ENCODE results near the gene NFIC. TPM values are rescaled to one million over a fixed set of nuclear protein-coding genes. Genes with fewer than 3 reads are reported as not detected.
"Not testable (repeated sequence)": the region's sequence is repeated elsewhere in the genome, so short reads cannot be mapped to it uniquely, and the experiment has no call there.

NFIC gene
- total RNA-seq, 2 donors from 2014 or later, result 10.4 to 23.1 TPM

GRCh38 chr19:3415695-3416094, 49.3 kb downstream of the NFIC start:
- H3K36me3 Mint-ChIP-seq, result no peaks in the 10 kb centered on the region
- H3K9me3 Mint-ChIP-seq, result no peaks in the 10 kb centered on the region
- DNase-seq (ENCODE audit: low spot score in 2 of 2), result no peak
- H3K27ac Mint-ChIP-seq, result no peak overlapping the region
- no peak for ATAC-seq

DNA sequence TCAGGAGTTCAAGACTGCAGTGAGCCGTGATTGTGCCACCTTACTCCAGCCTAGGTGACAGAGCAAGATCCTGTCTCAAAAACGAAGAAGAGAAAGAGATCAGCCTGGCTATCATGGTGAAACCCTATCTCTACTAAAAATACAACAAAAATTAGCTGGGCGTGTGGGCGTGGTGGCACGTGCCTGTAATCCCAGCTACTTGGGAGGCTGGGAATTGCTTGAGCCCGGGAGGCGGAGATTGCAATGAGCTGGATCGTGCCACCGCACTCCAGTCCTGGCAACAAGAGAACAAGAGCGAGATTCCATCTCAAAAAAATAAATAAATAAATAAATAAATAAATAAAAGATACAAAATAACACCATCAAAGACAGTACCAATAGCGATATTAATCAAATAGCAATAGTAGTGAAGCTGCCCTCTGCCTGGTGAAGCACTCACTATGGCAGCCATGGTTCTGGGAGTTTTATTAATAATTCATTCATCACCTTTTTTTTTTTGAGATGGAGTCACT, 53.9 kb downstream of the NFIC start:
- H3K9me3 Mint-ChIP-seq, result no peaks in the 10 kb centered on the region
- no peak for DNase-seq (ENCODE audit: low spot score in 2 of 2)
- H3K36me3 Mint-ChIP-seq, result no peaks in the 10 kb centered on the region
- no peak overlapping the region for H3K27ac Mint-ChIP-seq
- no peak for ATAC-seq

DNA sequence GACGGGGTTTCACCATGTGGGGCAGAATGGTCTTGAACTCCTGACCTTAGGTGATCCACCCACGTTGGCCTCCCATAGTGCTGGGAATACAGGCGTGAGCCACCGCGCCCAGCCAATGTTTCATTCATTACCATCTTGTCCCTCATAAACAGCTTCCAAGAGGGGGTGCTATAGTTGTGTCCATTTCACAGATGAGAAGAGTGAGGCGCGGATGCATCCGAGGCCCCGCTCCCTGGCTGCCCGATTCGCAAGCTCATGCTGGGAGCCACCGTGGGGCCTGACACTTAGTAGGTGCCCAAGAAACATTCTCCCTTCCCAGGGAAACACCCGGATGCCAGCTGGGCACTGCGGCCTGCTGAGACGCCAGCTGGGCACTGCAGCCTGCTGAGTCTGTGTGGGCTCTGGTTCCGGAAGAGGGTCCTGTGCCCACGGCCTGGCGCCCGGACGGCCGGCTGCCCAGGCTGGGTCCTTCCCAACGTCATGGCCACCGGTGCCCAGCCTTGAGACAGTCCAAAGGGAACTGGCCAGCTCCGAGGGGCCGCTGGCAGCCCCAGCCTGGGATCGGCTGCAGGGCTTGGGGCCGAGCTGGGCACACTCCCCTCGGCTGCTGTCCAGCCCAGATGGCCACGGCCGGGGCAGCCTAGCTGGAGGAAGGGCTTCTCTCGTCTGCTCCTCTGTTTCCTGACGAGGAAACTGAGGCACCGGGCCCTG, 54.7 kb downstream of the NFIC start:
- Mint-ChIP-seq H3K27ac (no peak overlapping the region), H3K36me3 (no peaks in the 10 kb centered on the region), H3K9me3 (no peaks in the 10 kb centered on the region)
- no peak for ATAC-seq
- DNase-seq (ENCODE audit: low spot score in 2 of 2), result no peak

DNA sequence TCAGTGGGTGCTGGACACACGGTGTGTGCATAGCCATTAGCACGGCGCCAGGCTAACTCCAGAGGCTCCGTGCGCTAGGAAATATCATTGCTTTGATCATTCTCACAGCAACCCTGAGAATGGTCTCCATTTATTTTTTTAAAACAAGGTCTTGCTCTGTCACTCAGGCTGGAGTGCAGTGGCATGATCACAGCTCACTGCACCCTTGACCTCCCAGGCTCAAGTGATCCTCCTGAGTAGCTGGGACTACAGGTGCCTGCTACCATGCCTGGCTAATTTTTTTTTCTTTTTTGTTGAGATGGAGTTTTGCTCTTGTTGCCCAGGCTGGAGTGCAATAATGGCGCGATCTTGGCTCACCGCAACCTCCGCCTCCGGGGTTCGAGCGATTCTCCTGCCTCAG, 55.3 kb downstream of the NFIC start:
- H3K36me3 Mint-ChIP-seq; H3K27ac Mint-ChIP-seq; DNase-seq (ENCODE audit: low spot score in 2 of 2); ATAC-seq; H3K9me3 Mint-ChIP-seq: not testable (repeated sequence)

GRCh38 chr19:3423183-3423829, 56.9 kb downstream of the NFIC start:
- no peak for ATAC-seq

DNA sequence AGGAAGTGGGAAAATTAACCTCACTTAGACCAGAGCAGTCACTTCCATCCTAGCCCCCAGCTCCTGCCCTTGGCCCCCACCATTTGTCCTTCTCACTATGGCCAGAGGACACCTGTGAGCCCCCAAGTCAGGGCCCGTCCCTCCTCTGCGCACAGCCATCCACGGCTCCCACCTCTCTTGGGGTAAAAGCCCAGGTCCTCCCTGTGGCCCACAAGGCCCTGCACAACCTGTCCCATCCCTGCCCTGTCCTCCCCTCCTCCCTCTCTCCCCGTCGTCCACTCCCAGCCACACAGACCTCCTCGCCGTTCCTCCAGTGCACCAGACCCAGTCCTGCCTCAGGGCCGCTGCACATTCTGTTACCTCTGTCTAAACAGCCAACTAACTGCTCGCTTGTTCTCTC, 60.0 kb downstream of the NFIC start:
- Mint-ChIP-seq H3K9me3 (no peaks in the 10 kb centered on the region), H3K36me3 (no peaks in the 10 kb centered on the region), H3K27ac (peak overlapping the region in 1 of 2 donors; percentile 12)
- DNase-seq (ENCODE audit: low spot score in 2 of 2), result no peak
- no peak for ATAC-seq

More at GRCh38 chr19:3423183-3423829, 56.9 kb downstream of the NFIC start:
- DNase-seq (ENCODE audit: low spot score in 2 of 2), result no peak
- Mint-ChIP-seq H3K36me3 (no peaks in the 10 kb centered on the region), H3K9me3 (no peaks in the 10 kb centered on the region), H3K27ac (no peak overlapping the region)

DNA sequence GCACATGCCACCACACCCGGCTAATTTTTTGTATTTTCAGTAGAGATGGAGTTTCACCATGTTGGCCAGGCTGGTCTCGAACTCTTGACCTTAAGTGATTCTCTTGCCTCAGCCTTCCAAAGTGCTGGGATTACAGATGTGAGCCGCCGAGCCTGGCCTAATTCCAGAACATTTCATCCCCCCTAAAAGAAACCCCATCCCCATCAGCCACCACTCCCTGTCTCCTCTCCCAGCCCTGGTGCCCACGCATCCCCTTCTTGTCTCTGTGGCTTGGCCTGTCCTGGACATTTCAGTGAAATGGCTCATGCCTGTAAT, 63.9 kb downstream of the NFIC start:
- peaks cover 11 to 18% of the 10 kb centered on the region in 2 donors for H3K36me3 Mint-ChIP-seq
- ATAC-seq, H3K27ac Mint-ChIP-seq: not testable (repeated sequence)

DNA sequence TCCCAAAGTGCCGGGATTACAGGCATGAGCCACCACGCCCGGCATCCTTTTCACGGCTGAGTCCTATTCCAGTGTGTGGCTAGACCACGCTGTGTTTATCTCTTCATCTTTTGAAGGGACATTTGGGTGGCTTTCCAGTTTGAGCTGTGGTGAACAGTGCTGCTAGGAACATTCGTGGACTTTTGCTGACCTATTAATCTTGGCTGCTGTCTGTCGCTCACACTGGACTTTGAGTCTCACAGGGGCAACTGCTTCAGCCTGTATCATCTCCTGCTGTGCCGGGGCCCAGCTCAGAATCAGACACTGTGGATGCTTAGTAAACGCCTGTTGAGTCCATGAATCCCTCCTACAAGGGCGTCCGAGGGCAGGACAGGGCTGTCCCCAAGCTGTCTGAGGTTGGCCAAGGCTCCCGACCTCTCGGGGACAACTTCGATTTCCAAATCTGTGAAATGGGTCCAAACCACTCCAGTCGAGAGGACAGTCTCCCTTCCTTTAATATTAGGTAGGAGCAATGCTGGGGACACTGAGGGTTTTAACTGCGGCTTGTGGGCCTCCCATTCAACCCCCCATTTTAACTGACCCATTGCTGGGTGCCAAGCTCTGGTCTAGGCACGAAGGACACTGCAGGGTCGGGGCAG, 65.5 kb downstream of the NFIC start:
- Mint-ChIP-seq H3K36me3 (peaks cover 16 to 22% of the 10 kb centered on the region in 2 donors), H3K27ac (peak overlapping the region; percentile 60 to 63), H3K9me3 (peaks cover 0 to 8% of the 10 kb centered on the region in 2 donors)
- ATAC-seq (no peak), DNase-seq (ENCODE audit: low spot score in 2 of 2) (no peak)

More for the DNA sequence above, 63.9 kb downstream of the NFIC start:
- not testable (repeated sequence) for H3K9me3 Mint-ChIP-seq; DNase-seq (ENCODE audit: low spot score in 2 of 2)

- no peak for DNase-seq (ENCODE audit: low spot score in 2 of 2)
- Mint-ChIP-seq H3K36me3 (peaks cover 16 to 22% of the 10 kb centered on the region in 2 donors), H3K27ac (peak overlapping the region; percentile 96 to 99), H3K9me3 (peaks cover 0 to 8% of the 10 kb centered on the region in 2 donors)
- no peak for ATAC-seq
Measured at GRCh38 chr19:3433313-3433712, 66.9 kb downstream of the NFIC start.

- Mint-ChIP-seq H3K9me3 (peaks cover 0 to 8% of the 10 kb centered on the region in 2 donors), H3K27ac (peak overlapping the region; percentile 96 to 99), H3K36me3 (peaks cover 16 to 22% of the 10 kb centered on the region in 2 donors)
- no peak for DNase-seq (ENCODE audit: low spot score in 2 of 2)
- ATAC-seq, result no peak
Measured at GRCh38 chr19:3433805-3434540, 67.6 kb downstream of the NFIC start.

DNA sequence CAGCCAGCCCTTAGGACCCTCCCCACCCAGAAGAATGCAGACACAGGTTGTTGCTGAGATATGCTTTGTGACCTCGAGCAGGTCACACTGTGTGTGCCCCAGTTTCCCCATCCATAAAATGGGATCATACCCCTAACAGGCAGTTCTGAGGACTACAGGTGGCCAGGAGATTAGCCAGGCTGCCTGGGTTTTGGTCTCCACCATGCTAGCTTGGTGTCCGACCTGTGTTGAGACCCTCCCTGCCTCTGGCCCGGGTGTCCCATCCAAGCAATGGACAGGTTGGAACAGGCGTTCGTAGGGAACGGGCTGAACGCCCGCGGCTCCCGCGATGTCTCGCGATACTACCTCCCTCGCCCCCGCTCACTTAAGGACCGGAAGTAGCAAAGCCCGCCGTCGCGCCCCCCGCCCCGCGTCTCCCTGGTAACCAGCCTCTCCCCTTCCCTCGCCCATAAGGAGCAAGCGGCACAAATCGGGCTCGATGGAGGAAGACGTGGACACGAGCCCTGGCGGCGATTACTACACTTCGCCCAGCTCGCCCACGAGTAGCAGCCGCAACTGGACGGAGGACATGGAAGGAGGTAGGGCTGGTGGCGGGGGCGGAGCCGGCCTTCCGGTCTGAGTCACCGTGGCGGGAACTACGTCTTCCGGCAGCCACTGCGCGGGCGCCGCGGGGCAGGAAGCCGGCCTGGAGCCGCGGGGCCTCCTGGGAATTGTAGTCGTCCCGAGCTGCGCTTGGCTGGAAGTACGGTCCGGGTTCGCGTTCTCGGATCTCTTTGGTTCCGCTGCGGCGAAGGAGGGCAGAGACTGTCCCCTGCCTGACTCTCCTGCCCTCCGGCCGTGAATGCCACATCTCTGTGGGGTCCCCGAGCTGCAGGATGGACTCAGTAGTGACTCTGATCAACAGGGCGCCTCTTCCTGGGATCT, 68.5 kb downstream of the NFIC start:
- peak; percentile 98 for ATAC-seq
- H3K27ac Mint-ChIP-seq, result peak overlapping the region; percentile 96 to 99
- H3K9me3 Mint-ChIP-seq, result peaks cover 0 to 8% of the 10 kb centered on the region in 2 donors
- H3K36me3 Mint-ChIP-seq, result peaks cover 16 to 22% of the 10 kb centered on the region in 2 donors
- DNase-seq (ENCODE audit: low spot score in 2 of 2), result peak; percentile 95 to 97

GRCh38 chr19:3440082-3440481, 73.7 kb downstream of the NFIC start:
- peak; percentile 35 to 40 for ATAC-seq
- H3K27ac Mint-ChIP-seq, result no peak overlapping the region
- peak in 1 of 2 donors; percentile 72 for DNase-seq (ENCODE audit: low spot score in 2 of 2)
- peaks cover 6 to 7% of the 10 kb centered on the region in 2 donors for H3K36me3 Mint-ChIP-seq
- no peaks in the 10 kb centered on the region for H3K9me3 Mint-ChIP-seq

DNA sequence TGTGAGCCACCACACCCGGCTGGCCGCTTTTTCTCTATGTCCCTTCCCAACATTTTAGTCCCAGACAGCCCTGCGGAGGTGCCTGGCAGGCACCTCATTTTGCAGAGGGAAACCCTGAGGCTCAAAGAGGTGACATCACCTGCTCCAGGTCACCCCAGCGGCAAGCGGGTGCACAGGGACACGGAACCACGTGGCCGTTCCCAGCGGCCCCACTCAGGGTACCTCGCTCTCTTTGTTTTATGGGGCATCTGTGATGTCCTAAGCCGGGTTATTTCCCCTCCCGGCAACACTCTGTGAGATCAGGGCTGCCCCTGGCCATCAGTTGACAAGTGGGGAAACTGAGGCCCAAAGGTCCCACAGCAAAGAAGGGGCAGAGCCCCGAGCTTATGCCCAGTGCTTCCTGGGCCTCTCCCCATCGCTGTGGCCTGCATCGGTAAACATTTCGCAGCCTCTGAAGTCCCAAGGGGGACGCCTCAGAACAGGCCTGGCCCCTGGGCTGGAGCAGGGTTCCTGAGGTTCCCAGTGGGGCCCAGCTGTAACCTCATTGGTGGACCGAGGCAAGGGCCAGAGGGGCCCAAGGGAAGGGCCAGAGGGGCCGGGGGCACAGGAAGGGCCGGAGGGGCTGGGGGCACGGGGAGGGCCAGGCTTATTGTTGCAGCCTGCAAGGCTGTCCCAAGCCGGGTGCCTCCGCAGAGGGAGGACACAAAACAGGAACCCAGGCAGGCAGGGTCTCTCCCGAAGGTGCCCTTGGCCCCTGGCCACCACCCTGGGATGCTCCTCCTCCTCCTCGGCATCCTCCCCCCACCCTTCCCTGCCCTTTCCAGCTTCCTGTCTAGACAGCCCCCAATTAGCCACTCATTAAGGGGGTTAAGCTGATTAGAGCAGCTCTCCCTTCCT, 75.0 kb downstream of the NFIC start:
- H3K36me3 Mint-ChIP-seq, result no peaks in the 10 kb centered on the region
- DNase-seq (ENCODE audit: low spot score in 2 of 2) (no peak), ATAC-seq (no peak)
- no peak overlapping the region for H3K27ac Mint-ChIP-seq
- no peaks in the 10 kb centered on the region for H3K9me3 Mint-ChIP-seq

DNA sequence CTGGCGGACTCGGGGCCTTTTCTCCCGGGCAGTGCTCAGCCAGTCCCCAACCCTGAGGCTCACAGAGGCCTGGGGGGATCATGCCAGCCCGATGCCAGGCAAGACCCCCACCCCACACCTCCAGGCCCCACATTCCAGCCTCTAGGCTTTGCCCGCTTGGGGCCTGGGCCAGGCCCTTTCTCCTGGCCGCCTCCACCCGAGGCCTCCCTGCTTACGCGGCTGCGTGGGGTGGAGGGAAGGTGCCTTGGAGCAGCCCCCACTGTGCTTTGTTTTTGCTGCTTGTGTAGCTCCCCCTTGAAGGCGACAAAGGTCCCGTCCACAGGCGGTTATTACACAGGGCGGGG, 75.6 kb downstream of the NFIC start:
- ATAC-seq (no peak), DNase-seq (ENCODE audit: low spot score in 2 of 2) (no peak)
- H3K36me3 Mint-ChIP-seq, result no peaks in the 10 kb centered on the region
- H3K9me3 Mint-ChIP-seq, result no peaks in the 10 kb centered on the region
- H3K27ac Mint-ChIP-seq, result no peak overlapping the region

DNA sequence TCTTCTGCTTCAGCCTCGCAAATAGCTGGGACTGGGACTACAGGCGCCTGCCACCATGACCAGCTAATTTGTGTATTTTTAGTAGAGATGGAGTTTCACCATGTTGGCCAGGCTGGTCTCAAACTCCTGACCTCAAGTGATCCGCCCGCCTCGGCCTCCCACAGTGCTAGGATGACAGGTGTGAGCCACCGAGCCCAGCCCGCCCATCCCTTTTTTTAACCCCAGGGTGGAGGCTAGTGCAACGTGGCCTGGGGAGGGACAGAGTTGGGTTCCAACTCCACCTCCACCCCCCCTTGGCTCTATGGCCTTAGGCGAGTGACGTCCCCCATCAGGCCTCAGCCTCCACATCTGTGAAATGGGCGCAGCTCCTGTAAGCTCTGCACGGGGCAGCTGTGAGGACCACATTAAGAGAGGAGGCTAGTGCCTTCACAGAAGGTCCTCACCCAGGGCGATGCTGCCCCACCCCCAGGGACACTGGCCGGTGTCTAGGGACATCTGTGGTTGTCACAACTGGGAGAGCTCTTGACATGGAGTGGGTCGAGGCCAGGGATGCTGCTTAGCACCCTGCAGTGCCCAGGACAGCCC, 76.2 kb downstream of the NFIC start:
- DNase-seq (ENCODE audit: low spot score in 2 of 2) (no peak), ATAC-seq (no peak)
- no peaks in the 10 kb centered on the region for H3K36me3 Mint-ChIP-seq
- no peaks in the 10 kb centered on the region for H3K9me3 Mint-ChIP-seq
- no peak overlapping the region for H3K27ac Mint-ChIP-seq

Measured in activated naive CD4-positive, alpha-beta T cell treated with anti-CD3 and anti-CD28 coated beads, Interleukin-2, amount 50 U/mL, for 72 hours (primary cell).